Frontal cortex (tissue), 4 donors: Measurements from ENCODE around the gene CNNM2. TPM values are rescaled to one million over a fixed set of nuclear protein-coding genes. Genes with fewer than 3 reads are reported as not detected.
"Not testable (repeated sequence)": the region's sequence is repeated elsewhere in the genome, so short reads cannot be mapped to it uniquely, and the experiment has no call there.

ENCODE experiments used
- DNase-seq, 2 donors: peaks; one replicate each; pipeline ENCODE4 v3.0.0; 2012; ENCODE audit warnings: low spot score in 2 of 2
- FAIRE-seq: peaks from 2 replicates; lab custom pipeline; 2012; peaks lifted over from hg19 to GRCh38; lab: Jason Lieb, UNC
- total RNA-seq: library from RNA; depleted of rRNA; stranded (reverse); fragments of >200 nt; gene quantifications from one replicate; pipeline ENCODE4 v1.2.3, GENCODE V29; 2014
- donor health status: control.
- donor health status: control.
- donor health status: control.

The CNNM2 gene
- total RNA-seq, 1 donor from 2014 or later = 5.7 TPM

DNA sequence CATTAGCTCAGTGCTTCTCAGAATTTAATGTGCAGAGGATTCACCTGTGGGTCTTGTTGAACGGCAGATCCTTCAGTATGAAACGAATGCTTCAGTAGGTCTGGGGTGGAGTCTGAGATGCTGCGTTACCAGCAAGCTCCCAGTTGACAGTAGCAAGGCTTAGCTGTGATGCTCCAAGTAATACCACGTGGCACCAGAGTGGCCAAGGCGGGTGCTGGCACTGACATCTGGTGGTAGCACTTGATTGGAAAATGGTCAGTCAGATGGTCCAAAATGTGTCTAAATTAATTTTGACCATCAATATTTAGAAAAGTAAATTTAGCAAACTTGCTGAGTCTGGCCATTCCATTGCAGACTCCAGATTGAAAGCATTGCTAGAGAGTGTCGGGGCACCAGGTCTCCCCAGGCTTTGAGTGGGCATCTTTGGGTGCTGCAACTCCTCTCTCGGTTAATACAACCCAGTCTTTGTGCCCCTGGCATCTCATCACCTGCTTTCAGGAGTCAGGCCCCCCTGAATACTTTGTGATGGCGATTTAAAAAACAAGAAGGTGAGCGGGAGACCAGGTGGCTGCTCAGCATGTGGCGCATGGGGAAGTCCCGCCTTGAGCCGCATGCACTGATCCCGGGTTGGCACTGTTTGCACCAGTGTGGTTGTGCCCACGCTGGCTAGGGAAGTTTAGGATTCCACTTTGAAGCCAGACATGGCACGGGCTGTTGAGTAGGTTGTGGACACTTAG lies 144.9 kb downstream of the CNNM2 start:
- no peak for FAIRE-seq
- no peak for DNase-seq

DNA sequence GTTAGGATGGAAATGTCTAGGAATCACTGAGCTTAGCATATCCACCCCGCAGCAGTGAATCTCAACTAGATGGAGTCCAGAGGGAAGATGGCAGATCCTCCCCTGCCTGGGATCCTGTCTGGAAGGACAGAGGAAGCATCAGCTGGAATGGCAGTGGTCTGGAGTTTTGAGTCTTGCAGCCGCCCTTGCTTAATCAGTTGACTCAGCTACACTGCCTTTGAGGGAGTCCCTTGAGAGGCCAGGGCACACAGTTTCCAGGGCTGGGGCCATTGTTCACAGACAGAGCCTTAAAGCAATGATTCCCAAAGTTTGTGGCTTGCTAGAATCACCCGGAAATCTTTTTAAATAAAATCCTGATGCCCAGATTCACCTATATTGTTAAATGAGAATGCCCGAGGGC lies 146.9 kb downstream of the CNNM2 start:
- DNase-seq = no peak
- no peak for FAIRE-seq

DNA sequence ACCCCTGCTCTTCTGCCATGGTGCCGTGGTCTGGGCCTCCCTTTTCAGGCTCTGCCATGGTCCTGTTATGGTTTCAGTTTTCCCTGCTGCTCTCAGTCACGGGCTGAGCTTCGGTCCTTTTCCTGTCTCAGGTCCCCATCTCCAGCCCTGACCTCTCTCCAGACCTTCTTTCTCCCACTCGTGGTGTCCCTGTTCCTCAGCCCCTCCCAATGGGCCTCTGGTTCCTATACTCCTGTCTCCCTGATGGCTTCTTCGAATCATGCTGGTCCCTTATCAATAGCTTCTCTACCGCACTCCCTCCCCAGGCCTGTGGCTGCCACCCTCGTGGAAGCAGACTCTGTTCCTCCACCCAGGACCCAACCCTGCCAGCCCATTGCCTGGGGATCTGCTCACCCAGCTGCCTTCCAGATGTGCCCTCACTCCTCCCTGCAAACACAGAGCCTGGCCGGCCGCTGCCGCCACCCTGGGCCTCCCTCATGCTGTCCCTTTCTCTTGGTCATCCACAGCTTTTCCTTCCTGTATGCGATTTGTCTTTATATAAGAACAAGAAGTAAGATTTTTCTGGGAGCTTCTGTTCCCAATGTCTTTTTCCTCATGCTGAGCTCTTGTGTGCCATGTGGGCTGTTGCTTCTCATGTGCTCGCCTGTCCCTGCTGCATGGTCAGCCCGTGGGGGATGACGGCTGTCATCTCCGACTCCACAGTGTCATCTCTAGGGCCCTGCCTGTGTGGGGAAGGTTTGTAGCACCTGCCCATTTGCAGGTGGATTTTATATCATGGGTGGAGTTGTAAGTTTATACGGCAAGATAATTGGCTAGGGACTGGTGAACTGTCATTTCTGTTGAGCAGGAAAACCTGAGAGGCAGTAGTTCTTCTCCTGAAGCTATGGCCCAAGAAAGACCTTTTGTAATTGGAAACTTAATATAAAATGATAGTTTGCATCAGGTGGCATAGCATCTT lies 148.3 kb downstream of the CNNM2 start:
- FAIRE-seq (no peak), DNase-seq (no peak)

DNA sequence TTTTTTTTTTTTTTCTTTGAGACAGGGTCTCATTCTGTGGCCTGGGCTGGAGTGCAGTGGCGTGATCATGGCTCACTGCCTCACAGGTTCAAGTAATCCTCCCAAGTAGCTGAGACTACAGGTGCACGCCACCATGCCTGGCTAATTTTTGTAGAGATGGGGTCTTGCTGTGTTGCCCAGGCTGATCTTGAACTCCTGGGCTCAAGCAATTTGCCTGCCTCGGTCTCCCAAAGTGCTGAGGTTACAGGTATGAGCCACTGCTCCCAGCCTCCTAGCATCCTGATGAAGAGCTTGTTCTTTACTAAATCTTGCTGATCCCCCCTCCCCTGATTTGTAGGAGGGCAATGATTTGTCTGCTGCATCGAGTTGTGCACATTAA lies 149.0 kb downstream of the CNNM2 start:
- DNase-seq, FAIRE-seq: not testable (repeated sequence)

DNA sequence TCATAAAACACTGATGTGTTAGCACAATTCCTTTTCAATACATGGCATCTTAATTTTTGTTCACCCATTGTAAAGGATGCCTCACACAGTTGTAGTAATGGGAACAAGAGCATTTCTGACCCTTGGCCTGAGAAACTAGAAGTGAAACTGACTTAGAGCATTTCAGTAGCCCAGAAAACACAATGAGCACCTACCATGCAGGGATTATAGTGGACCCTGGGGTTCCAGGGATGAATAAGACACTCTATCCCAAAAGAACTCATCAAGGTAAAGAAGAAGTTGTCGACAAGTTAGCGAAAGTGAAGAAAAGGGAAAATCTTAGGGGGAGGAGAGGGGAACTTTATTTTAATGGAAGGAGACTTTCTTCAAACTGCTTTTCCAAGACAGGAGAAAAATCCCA lies 149.4 kb downstream of the CNNM2 start:
- DNase-seq (no peak), FAIRE-seq (no peak)

DNA sequence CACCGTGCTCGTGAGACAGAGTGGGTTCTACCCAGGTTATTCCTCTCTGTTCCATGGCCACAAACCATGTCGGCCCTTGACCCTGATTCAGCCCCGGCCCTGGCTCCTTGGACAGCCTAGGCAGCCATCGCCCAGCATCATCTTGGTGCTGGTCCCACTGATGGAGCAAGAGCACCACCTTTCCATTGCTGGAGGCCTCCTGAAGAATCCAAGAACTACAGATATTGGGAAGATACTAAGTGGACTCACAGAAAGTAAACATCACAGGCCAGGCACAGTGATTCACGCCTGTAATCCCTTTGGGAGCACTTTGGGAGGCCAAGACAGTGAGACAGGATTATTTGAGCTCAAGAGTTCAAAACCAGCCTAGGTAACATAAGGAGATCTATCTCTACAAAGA lies 149.9 kb downstream of the CNNM2 start:
- DNase-seq (no peak), FAIRE-seq (no peak)

DNA sequence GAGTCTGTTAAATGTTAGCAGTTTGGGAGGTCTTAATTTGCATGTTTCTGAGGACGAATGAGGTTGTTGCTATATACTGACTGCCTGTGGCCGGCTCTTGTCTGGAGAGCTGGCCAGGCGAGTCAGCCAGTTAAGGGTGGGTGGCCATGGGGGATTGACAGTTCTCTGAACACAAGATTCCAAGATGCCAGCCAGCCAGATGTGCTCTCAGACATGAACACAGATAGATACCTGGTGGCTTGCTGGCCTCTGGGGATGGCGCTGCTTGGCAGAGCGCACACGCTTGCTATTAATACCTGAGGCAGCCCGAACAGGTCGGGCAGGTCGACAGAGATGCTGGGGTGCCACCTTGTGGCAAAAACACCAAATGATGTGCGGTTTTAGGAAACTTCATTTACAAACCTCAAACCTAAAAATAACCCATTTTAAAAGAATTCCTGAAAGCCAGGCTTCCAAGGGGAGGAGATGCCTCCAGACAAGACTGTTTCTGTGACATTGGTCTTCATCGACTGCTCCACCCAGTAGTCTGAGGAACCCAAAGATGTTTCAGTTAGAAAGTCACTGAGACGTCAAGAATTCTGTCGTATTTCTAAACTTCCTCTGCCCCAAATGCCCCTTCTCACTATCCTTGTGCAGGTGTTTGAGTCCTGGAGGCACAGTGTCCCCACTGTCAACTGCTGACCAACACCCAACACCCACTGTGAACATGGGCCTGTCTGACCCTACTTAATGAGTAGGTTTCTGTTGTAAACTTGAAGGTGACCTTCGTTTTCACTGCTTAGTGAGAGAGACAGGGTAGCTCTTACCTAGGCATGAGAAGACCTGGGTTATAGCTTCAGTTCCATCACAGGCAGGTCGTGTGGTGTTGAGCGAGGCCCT lies 151.6 kb downstream of the CNNM2 start:
- no peak for FAIRE-seq

DNA sequence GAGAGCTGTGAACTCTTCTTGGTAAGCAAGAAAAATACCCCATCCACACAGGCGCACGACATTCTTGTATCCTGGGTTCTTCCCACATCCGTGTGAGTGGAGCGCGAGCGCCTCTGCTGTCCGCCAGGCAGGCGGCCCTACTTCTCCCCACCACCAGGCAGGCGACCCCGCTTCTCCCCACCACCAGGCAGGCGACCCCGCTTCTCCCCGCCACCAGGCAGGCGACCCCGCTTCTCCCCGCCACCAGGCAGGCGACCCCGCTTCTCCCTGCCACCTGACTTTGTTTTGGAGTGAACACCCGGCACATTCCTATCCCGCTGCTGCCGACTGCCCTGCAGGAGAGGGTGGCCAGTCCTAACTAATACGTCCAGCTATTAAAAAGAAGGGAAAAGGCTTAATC lies 154.2 kb downstream of the CNNM2 start:
- DNase-seq (no peak), FAIRE-seq (no peak)

More for the DNA sequence above, 151.6 kb downstream of the CNNM2 start:
- DNase-seq = peak in 1 of 2 donors; percentile 52

DNA sequence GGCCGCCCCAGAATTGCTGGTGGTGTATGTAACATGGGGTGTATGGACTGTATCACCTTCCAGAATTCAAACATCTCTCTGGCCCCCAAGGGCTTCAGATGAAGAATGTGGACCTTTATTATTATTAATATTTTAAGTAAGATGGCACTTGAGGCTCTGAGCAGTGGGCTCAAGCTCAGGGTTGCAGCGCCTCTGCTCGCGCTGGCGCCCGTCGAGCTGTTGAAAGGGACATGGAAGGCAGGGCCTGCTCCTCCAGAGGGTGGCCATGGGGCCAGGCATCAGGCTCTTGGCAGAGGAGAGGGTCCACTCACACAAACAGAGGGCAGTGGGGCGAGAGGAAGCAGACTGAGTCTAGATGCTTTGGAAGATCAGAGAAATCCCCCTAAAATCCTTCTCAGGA lies 154.8 kb downstream of the CNNM2 start:
- no peak for FAIRE-seq
- no peak for DNase-seq

DNA sequence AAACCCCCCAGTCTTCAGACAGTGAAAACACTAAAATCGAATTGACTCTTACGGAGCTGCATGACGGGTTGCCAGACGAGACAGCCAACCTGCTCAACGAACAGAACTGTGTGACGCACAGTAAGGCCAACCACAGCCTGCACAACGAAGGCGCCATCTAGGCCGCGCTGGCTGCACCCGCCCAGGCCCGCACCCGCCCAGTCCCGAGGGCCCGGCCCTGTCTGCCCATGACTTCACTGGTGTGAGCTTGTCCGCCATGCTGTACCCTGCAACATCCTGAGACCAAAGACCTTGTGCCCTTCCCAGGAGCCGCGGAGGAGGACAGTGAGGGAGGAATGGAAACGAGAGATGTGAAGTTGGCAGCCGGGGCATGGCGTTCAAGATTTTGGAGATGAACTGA lies 158.9 kb downstream of the CNNM2 start:
- DNase-seq (no peak), FAIRE-seq (no peak)

DNA sequence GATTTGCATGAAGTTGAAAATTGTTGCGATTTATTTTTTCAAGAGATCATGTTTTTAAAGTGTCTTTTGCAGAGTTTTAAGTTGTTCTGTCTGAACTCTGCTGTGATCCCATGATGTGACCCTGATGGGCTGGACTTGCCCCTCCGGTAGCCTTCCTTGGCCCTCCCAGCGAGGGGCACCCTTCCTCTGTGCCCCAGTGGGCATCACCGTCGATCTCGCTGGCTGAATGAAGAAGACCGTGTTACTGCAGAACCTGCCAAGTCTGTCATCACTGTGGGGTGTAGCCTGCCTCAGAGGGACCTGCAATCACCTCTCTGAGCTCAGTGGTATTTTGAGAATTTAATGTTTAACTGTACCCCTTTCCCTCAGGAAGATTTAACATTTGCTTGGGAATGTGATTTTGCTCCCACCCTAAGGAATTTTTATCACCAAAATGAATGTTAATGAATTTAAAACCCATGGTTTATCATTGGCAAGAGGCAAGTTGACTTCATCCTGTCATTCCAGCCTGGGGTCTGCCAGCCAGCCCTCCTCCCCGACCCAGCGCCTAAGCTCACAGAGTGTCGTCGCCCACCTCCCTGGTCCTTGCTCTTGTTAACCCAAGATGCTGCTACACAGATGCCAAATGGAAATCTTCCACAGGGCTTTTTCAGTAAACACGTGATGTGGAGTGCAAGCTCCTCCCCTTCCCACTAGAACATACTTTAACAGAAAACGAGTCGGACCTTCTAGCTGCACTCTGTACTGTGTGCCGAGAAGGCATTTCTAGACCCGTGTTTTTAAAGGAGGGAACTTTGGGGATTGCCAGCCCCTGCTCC lies 159.6 kb downstream of the CNNM2 start:
- DNase-seq = no peak
- no peak for FAIRE-seq

DNA sequence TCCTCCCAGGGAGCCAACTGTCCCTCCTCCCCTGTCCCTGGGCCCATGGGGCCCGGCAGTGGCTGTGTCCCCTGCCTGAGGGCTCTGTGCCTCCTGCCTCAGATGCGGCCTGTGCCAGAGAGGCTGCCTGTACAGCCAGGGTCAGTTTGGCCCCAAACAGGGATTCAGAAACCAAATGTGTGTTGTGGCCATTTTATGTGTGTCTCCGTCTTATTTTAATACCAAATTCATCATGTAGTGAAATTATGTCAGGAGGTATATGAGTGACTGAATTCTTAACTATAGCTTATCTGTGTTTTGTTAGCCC lies 160.2 kb downstream of the CNNM2 start:
- DNase-seq (no peak), FAIRE-seq (no peak)

DNA sequence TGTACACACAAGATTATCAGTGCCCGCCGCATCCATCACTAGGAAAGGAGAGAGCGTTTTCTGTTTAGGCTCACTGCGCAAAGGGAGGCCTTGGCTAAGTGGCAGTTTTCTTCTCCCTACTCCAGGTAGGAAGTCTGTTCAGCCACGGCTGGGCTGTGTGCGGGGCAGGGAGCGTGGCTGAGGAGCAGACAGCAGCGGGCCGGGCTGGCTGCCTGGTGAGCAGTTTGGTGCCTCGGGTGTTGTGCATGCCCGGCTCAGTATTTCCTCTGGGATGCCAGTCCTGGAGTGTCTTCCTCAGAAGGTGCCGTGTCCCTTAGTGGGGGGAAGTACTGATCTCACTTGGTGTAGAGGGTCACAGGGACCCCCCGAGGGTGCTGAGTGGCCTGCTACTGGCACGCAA lies 160.6 kb downstream of the CNNM2 start:
- DNase-seq (no peak), FAIRE-seq (no peak)

DNA sequence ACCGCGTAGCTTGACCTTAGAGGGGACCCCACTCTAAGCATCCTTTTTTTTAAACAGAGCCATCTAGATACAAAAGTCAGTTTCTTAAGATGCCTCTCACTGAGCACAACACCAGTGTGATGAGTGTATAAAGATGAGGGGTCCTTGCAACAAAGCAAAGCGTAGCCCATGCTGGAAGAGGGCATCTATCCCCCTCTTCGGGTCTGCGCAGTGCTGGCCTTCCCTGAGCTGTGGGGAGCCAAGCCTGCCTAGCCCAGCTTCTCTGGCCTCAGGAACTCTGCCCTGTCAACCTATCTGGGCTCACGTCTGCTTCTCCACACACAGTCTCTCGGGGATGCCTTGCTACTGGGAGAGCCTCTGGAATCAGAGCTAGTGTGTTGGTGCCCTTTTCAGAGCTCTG lies 161.0 kb downstream of the CNNM2 start:
- no peak for DNase-seq
- no peak for FAIRE-seq

DNA sequence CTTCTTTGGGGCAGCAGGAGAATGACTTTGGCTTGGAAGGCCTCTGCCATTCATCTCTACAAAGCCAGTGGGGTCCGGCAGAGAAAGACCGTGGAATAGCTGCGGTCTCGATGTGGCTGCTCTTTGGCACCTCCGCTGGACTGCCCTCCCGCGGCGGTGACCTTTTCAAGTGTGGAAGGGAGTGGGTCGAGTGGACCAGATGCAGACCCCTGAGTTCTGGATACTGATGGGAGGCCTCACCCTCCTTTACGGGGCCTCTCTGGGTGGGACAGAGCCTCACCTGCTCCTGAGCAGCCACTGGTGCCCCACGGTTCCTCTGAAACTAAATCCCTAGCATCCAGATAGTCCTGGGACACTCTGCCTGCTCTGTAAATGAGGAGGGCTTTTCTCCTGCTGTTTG lies 161.9 kb downstream of the CNNM2 start:
- FAIRE-seq (no peak), DNase-seq (no peak)

DNA sequence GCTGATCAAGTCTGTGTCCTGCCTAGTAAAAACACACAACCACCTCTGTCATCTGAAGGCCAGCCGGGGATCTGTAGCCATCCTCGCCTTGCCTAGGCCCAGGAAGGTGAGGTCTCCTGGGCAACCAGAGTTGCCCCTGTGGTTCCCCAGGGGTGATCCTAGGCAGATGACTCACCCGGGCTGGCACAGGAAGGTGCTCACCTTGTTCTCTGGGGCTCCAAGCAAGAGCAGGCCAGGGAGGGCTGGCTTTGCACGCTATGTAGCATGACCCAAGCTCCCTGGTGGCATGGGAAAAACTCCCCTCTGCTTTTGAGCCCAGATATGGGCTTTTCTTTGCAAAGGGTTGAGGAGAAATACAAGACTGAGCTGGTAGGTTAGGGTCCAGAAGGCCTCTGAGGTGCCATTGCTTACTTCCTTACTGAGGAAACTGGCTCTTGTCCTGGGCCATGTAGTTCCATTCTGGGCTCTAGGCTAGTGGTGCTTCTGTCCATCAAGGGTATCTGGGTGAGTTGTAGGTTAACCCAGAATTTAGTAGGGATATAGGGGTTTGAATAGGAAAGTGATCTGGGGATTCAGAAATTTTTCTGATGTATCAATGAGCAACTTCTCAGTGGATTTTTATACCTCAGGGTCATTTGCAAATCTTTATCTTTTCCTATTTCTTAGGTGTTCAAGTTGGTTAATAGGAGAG lies 162.9 kb downstream of the CNNM2 start:
- FAIRE-seq (no peak), DNase-seq (no peak)

DNA sequence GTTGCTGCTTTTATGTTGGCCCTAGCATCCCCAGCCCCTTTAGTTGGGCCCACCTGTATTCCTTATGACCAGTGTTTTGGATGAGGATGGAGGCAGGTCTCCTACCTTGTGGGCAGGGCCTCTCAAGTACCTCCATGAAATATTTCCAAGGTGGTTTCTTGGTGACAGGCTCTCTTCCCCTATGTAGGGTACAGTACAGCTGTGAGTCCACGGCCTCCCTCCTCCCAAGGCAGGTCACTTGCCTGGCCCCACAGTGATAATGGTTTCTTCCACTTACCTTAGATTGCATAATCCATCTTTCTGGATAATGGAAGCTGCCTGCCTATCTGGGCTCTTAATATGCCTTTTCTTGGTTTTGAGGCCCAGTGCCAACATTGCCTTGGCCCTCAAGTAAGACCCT lies 164.6 kb downstream of the CNNM2 start:
- DNase-seq (no peak), FAIRE-seq (no peak)

DNA sequence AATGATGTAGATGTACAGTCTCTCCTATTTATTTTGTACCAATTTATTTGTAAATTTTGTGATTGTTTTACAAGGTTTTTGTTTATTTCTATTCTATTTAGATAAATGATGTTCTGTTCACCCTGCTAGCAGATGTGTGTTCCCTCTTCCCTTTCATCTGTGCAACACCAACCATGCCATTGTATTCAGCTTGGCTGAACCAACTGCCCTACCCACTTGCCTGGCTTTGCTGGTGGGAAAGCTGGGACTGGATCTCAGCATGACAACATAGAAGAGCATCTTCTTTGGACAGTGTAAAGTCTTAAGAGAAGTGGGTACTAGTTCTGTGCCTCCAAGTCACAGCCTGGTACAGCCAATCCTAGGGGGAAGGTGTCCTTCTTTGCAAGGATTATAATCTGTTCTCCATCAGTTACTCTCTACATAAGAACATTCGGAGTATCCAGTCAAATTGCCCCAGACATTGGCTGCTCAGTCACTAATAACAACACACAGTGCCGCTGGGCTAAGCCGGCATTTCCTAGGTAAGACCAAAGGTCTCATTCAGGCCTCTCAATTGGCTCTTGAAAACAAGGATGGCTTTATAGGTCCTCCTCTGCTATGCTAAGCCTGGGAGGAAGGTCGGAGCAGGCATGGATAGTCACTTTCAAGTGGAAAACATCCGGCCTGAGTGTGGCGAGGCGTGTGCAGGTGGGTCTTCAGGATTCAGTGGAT lies 165.3 kb downstream of the CNNM2 start:
- no peak for DNase-seq
- FAIRE-seq = no peak

DNA sequence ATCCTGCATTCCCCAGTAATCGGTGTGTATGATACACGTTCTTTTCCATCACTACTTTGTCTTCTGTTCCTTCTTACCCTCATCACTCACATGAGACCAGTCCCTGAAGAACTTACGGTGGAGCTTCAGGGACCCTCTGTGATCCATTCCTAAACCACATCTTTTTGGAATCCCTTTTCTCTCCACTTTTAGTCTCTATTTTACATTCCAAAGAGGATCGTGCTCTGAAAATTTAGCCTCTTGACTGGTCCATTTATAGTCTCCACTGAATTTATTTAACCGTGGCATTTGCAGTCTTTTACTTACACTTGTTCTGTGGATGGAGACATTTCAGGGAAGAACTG lies 165.9 kb downstream of the CNNM2 start:
- DNase-seq = no peak

More for the DNA sequence above, 165.9 kb downstream of the CNNM2 start:
- no peak for FAIRE-seq
